Stimulated activated CD8-positive, alpha-beta memory T cell treated with anti-CD3 and anti-CD28 coated beads, Interleukin-4, amount 100 ng/mL, for 1 hour (primary cell): Measurements from ENCODE around the gene UGT1A10.
"Not testable (repeated sequence)": the region's sequence is repeated elsewhere in the genome, so short reads cannot be mapped to it uniquely, and the experiment has no call there.

Source experiments
- DNase-seq, 2 donors: peaks; one replicate each; pipeline ENCODE4 v3.0.0-alpha.2; 2020; ENCODE audit warnings: low read depth in 2 of 2, low spot score in 1 of 2

Gene UGT1A10

DNA sequence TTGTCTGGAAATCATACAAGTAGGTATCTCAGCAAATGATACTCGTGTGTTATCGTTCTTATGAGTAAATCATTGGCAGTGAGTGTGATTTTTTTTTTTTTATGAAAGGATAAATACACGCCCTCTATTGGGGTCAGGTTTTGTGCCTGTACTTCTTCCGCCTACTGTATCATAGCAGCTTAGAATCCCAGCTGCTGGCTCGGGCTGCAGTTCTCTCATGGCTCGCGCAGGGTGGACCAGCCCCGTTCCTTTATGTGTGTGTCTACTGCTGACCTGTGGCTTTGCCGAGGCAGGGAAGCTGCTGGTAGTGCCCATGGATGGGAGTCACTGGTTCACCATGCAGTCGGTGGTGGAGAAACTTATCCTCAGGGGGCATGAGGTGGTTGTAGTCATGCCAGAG lies at the start of gene UGT1A10:
TSS of gene UGT1A10 (plus strand) at position 143 of the 400 bp plus-strand sequence. CDS start at position 218, 75 bp downstream.
- not testable (repeated sequence) for DNase-seq

DNA sequence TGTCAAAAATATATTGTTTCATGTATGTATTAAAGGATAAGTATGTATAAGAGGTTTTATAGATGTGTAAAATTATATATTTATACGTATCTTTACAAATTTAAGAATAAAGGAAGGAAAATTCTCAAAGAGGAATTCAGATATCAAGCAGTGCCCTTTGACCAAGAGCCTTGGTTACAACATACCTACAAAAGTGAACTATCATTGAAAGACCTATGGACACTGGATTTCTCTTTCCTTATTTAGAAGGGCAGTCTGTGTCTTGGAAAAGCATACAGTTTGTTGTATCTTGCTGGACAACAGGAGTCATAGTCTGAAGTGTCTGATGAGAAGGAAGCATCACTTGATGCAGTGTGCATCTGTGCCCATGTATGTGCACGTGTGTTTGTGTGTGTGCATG lies 47.8 kb upstream of the UGT1A10 start:
- DNase-seq: no peak

DNA sequence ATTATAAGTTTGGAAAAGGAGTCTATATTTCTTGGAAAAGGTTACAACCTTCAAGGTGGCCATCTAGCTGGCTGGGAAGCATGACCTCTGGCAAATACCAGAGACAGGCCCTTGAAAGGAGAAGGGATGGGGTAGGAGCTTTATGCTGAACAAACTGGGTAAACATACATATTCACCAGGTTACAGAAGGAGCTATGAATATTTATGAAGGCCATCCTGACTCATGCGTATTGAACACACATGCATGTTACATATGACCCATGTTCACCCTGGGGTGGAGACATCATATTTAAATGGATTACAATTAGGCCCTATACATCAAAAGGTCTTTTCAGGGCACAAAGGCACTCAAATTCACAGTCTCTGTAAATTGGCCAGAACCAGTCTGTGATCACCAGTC lies 43.5 kb upstream of the UGT1A10 start:
- not testable (repeated sequence) for DNase-seq

DNA sequence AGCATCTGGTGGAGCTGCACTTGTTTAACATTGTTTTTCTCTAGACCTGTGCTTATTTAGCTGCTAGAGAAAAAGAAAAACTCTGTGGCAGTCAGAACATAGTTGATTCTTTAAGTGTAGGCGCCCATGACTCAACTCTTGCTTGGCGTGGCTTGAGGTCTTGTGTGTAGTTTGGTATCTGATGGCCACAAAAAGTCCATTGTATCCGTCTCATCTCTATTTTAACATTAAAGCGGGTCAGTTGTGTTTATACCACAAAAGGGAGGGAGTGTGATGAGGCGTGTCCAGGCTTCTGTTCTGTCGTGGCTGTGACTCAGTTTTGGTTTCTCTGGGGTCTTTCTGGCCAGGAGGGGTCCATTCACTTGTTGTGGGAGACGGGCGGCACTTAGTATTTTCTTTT lies 43.0 kb upstream of the UGT1A10 start:
- DNase-seq: no peak

DNA sequence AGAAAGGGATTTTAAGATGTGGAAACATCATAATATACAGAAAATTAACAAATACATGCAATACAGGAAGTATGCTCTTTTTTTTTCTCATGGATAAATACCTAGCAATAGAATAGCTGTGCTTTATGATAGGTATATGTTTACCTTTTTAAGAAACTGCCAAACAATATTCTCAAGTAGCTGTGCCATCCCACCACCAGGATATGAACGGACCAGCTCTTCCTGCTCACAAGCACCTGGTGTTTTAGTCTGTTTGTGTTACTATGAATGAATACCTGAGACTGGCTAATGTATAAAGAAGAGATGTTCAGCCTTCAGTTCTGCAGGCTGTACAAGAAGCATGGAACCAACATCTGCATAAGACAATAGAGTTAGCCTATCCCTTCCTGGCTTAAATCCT lies 38.7 kb upstream of the UGT1A10 start:
- no peak for DNase-seq

DNA sequence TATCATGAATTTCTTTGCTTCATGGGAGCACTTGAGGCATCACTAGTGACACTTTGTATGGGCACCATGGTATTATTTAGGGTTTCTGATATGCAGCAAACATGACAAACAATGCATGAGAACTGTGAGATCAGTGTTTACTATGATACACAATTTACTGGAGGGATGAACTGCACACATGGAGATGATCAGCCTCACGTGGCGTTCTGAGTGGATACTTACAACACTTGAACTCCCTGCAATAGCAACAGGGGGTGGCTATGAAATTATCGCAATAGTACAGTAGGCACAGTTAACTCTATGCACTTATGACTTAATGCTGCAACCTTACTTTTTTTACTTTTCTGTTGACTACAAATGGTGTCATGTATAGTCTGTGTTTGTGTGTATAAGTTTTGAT lies 37.3 kb upstream of the UGT1A10 start:
- DNase-seq: no peak

DNA sequence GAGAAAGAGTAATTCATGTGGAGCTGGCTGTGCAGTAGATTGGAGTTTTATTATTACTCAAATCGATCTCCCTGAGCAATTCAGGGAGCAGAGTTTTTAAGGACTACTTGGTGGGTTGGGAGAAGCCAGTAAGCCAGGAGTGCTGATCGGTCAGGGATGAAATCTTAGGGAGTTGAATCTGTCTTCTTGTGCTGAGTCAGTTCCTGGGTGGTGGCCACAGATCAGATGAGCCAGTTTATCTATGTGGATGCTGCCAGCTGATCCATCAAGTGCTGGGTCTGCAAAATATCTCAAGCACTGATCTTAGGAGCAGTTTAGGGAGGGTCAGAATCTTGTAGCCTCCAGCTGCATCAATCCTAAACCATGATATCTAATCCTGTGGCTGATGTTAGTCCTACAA lies 35.9 kb upstream of the UGT1A10 start:
- DNase-seq: no peak

DNA sequence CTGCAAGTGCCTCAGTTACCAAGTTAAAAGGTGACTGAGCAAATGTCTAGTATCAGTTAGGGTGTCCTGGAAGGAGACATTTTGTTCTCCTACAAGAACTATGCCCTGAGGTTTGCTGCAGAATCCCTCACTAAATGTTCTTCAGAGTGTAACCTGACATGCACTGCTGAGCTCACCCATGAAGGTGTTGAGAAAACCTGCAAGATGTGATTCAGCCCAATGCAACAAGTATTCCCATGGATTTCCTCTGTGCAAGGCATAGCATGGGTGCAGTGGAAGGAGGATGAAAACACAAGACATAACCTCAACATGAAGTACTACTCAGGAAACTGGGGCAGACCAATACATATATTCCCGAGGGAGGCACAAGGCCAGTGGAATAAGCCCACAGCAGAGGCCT lies 34.2 kb upstream of the UGT1A10 start:
- DNase-seq: no peak

DNA sequence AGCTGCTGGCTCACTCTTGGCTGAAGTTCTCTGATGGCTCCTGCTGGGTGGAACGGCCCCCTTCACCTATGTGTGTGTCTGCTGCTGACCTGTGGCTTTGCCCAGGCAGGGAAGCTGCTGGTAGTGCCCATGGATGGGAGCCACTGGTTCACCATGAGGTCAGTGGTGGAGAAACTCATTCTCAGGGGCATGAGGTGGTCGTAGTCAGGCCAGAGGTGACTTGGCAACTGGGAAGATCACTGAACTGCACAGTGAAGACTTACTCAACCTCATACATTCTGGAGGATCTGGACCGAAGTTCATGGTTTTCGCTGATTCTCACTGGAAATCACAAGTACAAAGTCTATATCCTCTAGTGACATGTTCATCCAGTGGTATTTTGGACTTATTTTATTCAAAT lies 32.7 kb upstream of the UGT1A10 start:
- no peak for DNase-seq

DNA sequence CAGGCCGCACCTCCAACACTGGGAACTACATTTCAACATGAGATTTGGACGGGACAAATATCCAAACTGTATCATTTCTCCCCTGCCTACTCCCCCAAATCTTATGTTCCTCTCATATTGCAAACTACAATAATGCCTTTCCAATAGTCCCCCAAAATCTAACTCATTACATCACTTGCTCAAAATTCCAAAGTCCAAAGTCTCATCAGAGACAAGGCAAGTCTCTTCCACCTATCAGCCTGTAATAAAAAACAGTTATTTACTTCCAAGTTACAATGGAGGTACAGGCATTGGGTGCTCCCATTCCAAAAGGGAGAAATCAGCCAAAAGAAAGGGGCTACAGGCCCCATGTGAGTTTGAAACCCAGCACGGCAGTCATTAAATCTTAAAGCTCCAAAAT lies 31.4 kb upstream of the UGT1A10 start:
- DNase-seq: no peak

DNA sequence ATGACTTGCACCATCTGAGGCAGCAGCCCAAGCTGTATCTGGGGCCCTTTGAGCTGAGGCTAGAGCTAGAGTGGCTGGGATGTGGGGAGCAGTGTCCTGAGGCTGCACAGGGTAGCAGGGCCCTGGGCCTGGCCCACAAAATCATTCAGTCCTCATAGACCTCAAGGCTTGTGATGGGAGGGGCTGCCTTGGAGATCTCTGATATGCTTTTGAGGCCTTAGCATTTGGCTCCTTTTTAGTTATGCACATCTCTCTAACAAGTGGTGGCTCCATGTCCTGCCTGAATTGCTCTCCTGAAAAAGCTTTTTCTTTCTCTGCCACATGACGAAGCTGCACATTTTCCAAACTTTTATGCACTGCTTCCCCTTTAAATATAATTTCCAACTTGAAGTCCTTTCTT lies 30.6 kb upstream of the UGT1A10 start:
- DNase-seq: no peak

DNA sequence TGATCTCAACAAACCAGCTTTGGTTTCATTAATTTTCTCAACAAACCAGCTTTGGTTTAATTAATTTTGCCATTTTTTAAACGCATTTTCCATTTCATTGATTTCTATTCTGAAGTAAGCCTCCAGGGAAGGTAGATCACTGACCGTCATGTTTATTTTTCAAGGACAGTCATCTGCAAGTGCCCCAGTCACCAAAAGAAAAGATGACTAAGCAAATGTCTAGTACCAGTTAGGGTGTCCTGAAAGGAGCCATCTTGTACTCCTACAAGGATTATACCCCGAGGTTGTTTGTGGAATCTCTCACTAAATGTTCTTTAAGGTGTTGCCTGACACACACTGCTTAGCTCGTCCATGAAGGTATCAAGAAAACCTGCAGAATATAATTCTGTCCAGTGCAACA lies 25.0 kb upstream of the UGT1A10 start:
- no peak for DNase-seq

DNA sequence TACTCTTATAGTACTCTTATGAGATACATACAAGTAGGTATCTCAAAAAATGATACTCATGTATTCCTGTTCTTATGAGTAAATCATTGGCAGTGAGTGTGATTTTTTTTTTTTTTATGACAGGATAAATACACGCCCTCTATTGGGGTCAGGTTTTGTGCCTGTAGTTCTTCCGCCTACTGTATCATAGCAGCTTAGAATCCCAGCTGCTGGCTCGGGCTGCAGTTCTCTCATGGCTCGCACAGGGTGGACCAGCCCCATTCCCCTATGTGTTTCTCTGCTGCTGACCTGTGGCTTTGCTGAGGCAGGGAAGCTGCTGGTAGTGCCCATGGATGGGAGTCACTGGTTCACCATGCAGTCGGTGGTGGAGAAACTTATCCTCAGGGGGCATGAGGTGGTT lies 18.8 kb upstream of the UGT1A10 start, which contains the start of gene UGT1A8:
TSS of gene UGT1A8 (plus strand) at position 158 of the 400 bp plus-strand sequence. CDS start at position 233, 75 bp downstream.
- DNase-seq: not testable (repeated sequence)

DNA sequence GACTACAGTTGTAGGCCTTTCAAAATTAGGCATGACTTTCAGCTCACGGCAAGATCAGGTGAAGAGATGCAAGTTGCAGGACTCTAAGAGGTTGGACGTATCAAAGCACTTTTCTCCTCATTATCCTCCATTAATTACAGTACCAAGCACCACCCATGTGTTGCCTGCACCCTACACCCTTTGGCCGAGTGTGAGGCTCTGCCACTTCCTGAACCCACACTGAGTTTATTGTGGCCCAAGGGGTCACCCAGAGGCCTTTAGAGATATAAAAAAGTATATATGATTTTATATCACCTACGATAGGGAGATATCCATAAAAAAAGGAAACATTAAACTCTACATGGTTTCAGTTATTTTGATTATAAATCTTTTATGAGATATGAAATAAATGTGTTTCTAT lies 16.0 kb upstream of the UGT1A10 start:
- DNase-seq: no peak

DNA sequence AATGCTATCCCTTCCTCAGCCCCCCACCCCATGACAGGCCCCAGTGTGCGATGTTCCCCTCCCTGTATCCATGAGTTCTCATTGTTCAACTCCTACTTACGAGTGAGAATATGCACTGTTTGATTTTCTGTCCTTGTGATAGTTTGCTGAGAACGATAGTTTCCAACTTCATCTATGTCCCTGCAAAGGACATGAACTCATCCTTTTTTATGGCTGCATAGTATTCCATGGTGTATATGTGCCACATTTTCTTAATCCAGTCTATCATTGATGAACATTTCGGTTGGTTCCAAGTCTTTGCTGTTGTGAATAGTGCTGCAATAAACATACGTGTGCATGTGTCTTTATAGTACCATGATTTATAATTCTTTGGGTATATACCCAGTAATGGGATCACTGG lies 14.4 kb upstream of the UGT1A10 start:
- DNase-seq: not testable (repeated sequence)

DNA sequence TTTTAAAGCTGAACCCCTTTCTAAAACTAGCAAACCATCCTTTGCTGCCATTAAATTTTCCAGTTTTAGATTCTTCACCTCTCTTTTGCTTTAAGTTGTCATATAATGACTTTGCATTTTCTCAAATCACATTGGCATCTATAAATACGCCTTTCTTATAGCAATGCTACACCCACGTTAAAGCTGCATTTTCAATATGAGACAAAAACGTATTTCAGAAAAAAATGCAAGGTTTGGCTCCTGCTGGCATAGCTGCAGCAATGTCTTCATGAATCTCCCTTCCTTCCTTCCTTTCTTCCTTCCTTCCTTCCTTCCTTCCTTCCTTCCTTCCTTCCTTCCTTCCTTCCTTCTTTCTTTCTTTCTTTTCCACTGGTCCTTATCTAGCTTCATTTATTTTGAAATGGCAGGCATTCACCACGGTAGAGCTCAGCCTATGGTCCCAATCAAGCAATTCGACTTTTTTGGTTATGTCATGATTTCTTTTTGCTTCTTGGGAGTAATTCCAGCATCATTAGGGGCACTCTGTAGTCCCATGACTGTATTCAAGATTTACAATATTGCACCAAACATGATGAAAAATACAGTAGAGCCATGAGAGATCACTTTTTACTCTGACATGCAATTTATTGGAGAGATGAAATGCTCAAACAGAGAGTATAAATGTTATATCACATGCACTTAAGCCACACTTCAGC lies 8.8 kb upstream of the UGT1A10 start:
- DNase-seq: no peak

DNA sequence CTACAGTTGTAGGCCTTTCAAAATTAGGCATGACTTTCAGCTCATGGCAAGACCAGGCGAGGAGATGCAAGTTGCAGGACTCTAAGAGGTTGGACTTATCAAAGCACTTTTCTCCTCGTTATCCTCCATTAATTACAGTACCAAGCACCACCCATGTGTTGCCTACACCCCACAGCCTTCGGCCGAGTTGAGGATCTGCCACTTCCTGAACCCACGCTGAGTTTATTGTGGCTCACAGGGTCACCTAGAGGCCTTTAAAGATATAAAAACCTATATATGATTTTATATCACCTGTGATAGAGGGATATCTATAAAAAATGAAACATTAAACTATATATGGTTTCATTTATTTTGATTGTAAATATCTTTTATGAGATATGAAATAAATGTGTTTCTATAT lies 2.6 kb downstream of the UGT1A10 start:
- DNase-seq: no peak

DNA sequence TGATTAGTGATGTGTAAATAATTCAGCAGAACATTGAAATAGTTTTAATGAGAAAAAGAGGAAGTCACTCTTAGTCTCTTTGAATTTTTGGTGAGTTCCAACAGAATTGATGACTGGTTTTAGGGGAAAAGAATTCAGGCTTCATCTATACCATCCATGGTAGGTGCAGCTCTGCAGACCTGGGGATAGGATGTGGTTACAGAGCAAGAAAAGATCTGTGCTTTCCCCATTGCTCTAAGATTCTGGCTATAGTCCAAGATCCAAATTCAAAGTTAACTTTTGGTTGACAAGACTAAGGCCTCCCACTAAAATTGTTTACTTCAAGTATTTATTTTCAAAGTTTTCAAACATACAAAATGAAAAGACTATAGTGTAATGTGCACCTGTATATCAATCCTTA lies 3.6 kb downstream of the UGT1A10 start:
- no peak for DNase-seq

DNA sequence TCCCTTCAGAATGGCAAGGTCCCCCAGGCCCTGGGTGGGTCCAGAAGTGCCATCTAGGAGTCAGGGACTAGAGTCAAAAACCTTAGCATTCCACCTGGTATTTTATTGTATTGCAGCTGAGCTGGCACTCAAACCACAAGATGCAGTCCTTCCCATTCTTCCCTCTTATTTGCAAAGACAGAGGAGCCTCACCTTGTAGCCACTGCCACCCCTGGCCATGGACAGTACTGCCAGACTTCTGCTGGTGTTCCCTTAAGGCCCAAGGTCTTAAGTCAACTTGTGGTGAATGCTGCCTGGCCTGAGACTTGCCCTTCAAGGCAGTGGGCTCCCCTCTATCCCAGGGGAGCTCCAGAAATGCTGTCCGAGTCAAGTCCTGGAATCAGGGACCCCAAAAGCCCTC lies 6.9 kb downstream of the UGT1A10 start:
- no peak for DNase-seq

DNA sequence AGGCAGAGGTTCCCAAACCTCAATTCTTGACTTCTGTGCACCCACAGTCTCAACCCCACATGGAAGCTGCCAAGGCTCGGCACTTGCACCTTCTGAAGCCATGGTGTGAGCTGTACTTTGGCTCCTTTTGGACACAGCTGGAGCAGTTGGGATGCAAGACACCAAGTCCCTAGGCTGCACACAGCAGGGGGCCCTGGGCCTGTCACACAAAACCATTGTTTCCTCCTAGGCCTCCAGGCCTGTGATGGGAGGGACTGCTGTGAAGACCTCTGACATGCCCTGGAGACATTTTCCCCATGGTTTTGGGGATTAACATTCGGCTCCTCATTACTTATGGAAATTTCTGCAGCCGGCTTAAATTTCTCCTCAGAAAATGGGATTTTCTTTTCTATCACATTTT lies 9.8 kb downstream of the UGT1A10 start:
- not testable (repeated sequence) for DNase-seq

DNA sequence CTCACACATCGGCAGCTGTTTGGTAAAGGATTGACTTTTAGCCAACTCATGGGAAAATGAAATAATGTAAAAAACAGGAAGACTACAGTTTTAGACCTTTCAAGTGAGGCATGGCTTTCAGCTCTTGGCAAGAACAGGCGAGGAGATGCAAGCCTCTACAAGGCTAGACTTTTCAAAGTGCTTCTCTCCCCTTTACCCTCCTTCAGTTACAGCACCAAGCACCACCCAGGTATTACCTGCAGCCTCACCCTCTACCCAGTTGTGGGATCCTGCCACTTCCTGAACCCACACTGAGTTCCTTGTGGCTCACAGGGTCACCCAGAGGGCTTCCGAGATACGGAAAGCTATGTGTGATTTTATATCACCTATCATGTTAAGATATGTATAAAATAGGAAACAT lies 14.7 kb downstream of the UGT1A10 start:
- no peak for DNase-seq

DNA sequence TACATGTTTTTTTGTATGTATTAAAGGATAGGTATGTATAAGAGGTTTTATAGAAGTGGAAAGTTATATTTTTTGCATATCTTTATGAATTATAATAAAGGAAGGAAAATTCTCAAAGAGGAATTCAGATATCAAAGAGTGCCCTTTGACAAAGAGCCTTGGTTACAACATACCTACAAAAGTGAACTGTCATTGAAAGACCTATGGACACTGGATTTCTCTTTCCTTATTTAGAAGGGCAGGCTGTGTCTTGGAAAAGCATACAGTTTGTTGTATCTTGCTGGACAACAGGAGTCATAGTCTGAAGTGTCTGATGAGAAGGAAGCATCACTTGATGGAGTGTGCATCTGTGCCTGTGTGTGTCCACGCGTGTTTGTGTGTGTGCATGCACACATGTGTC lies 15.2 kb downstream of the UGT1A10 start:
- no peak for DNase-seq

DNA sequence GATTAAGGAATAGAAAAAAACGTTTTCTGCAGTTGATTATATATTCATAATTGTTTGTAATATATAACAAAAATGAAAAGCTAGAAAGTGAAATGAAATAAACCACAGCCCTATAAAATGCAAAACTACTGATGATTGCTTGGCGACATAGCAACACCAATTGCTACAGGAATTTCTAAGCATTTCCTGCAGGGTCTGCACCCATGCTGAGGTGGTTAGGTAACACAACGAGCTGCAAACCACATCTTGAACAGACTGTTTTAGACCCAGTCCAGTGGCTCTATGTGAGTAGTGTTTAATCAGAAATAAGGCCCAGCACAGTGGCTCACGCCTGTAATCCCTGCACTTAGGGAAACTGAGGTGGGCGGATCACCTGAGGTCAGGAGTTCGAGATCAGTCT lies 18.3 kb downstream of the UGT1A10 start:
- DNase-seq: no peak
